ENCODE measurements around the gene PDXK. TPM values are rescaled to one million over a fixed set of nuclear protein-coding genes. Genes with fewer than 3 reads are reported as not detected.
A peak's percentile ranks its signal among the peaks of the same experiment; 100 is the strongest.

PDXK gene
- total and polyA plus RNA-seq, 10 of the 15 experiments (the other 5 are each of a cell fraction or from before 2014, with no cell fraction given): 3.7 to 141 (median 60.0) TPM

DNA sequence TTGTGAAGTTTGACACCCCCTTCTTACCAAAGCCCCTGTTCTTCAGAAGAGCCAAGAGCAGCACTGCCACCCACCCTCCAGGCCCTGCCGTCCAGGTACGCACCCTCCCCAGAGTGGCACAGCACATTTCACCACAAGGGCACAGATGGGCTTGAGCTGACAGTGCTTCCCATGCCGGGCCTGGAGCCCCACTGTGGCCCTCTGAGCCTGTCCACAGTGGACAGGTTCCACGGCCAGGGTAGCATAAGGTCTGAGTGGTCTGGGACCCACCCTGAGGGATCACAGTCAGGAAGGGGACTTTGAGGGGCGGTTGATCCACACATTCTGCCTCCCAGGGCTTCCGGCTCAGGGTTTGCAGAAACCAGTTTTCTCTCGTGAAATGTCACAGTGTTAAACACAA is 28.6 kb upstream of the PDXK start:
- Histone ChIP-seq H2AFZ (ENCODE audit: control insufficient read depth, low read depth, low read length) (no peak overlapping the region), H3K27ac (ENCODE audit: control insufficient read depth, insufficient read depth) (no peak overlapping the region), H3K4me3 (no peak overlapping the region), H3K9ac (ENCODE audit: control insufficient read depth, insufficient read depth, low read length) (no peak overlapping the region), H3K27me3 (replicated peaks in 1 of 2; ENCODE audit: control insufficient read depth in 2 of 2, insufficient read depth in 2 of 2, low read length in 1 of 2) (no peaks in the 10 kb centered on the region), H3K4me1 (ENCODE audit: control insufficient read depth, insufficient read depth, low read length) (no peaks in the 10 kb centered on the region), H3K9me3 (replicated peaks; ENCODE audit: control insufficient read depth, insufficient read depth, low read length) (no peaks in the 10 kb centered on the region), H3K4me2 (ENCODE audit: control insufficient read depth, insufficient read depth) (no peak overlapping the region), H3K79me2 (ENCODE audit: control insufficient read depth, insufficient read depth, low read length) (no peaks in the 10 kb centered on the region), H3K36me3 (ENCODE audit: control insufficient read depth in 2 of 2, insufficient read depth in 2 of 2, low read length in 1 of 2) (peaks cover 23 to 55% of the 10 kb centered on the region in 2 experiments), H4K20me1 (ENCODE audit: control insufficient read depth, insufficient read depth) (peaks cover 2% of the 10 kb centered on the region; the same call in 1 of the 2 replicates)
- WGBS (ENCODE audit: insufficient coverage, insufficient replicate concordance, low lambda C conversion rate, missing lambda C conversion rate): 85% methylated on average over 7 of the region's 7 CpGs
- in situ Hi-C loops (cut with MboI) (loop anchor here (25.0 kb wide), 1 partner anchor 1478 kb away; the partner anchor contains the start of gene ABCG1), intact Hi-C loops (cut with micrococcal nuclease; ENCODE audit: unreplicated experiment) (no loop called here)
- ChIA-PET CTCF (interaction anchor here (1.4 kb wide), 1 partner anchor 11 kb away, joined by 3 read pairs; no protein-coding TSS in a partner anchor), POLR2A (no interaction called here), RAD21 (ENCODE audit: unreplicated experiment) (no interaction called here), SMC1A (ENCODE audit: uncharacterized antibody, unreplicated experiment) (no interaction called here)
- DNase-seq (ENCODE audit: low read depth, low spot score) (no peak), FAIRE-seq (no peak), ATAC-seq (no peak)
- TF ChIP-seq SP1 (IDR thresholded peaks at IDR 0.05; ENCODE audit: low read depth, low read length) (no peak), GATAD2B (conservative IDR thresholded peaks at IDR 0.05; ENCODE audit: low read depth) (no peak), POLR2A (IDR thresholded peaks at IDR 0.05; ENCODE audit: low read depth, low read length) (peak; percentile 29; the same call in 1 of the 2 replicates)
- no TSS peak for BruUV-seq (replicated peaks)

- POLR2A ChIA-PET: interaction anchor here (0.6 kb wide), 1 partner anchor 224 kb away, joined by 5 read pairs; no protein-coding TSS in a partner anchor
- Histone ChIP-seq H3K9me3 (replicated peaks; ENCODE audit: control insufficient read depth, insufficient read depth, low read length) (no peaks in the 10 kb centered on the region), H3K27me3 (replicated peaks in 1 of 2; ENCODE audit: control insufficient read depth in 2 of 2, insufficient read depth in 2 of 2, low read length in 1 of 2) (no peaks in the 10 kb centered on the region), H2AFZ (ENCODE audit: control insufficient read depth, low read depth, low read length) (no peak overlapping the region), H3K27ac (ENCODE audit: control insufficient read depth, insufficient read depth) (no peak overlapping the region), H3K9ac (ENCODE audit: control insufficient read depth, insufficient read depth, low read length) (no peak overlapping the region), H3K4me2 (ENCODE audit: control insufficient read depth, insufficient read depth) (no peak overlapping the region), H4K20me1 (ENCODE audit: control insufficient read depth, insufficient read depth) (peaks cover 2% of the 10 kb centered on the region; the same call in 1 of the 2 replicates), H3K79me2 (ENCODE audit: control insufficient read depth, insufficient read depth, low read length) (no peaks in the 10 kb centered on the region), H3K4me1 (ENCODE audit: control insufficient read depth, insufficient read depth, low read length) (no peaks in the 10 kb centered on the region), H3K36me3 (ENCODE audit: control insufficient read depth in 2 of 2, insufficient read depth in 2 of 2, low read length in 1 of 2) (peaks cover 16 to 52% of the 10 kb centered on the region in 2 experiments), H3K4me3 (no peak overlapping the region)
- TF ChIP-seq MTA3 (IDR thresholded peaks at IDR 0.05; ENCODE audit: borderline replicate concordance, low read length) (no peak), YY1 (IDR thresholded peaks at IDR 0.05; ENCODE audit: low read depth, low read length) (no peak), TCF7 (IDR thresholded peaks at IDR 0.05; ENCODE audit: borderline replicate concordance) (no peak), ZNF207 (IDR thresholded peaks at IDR 0.05; ENCODE audit: borderline replicate concordance) (no peak), REST (IDR thresholded peaks at IDR 0.05; ENCODE audit: low read depth, low read length) (no peak), SMAD5 (IDR thresholded peaks at IDR 0.05; ENCODE audit: low read depth) (no peak), POLR2A (IDR thresholded peaks at IDR 0.05; ENCODE audit: low read depth, low read length) (peak; percentile 21; the same call in 1 of the 2 replicates)
- RAD21 ChIA-PET (ENCODE audit: unreplicated experiment): no interaction called here
- SMC1A ChIA-PET (ENCODE audit: uncharacterized antibody, unreplicated experiment): no interaction called here
- no TSS peak for BruUV-seq (replicated peaks)
- no peak for FAIRE-seq
- no peak for ATAC-seq
- WGBS (ENCODE audit: insufficient coverage, insufficient replicate concordance, low lambda C conversion rate, missing lambda C conversion rate): 99% methylated on average over 22 of the region's 25 CpGs
- intact Hi-C loops (cut with micrococcal nuclease; ENCODE audit: unreplicated experiment) (no loop called here), in situ Hi-C loops (cut with MboI) (loop anchor here (25.0 kb wide), 1 partner anchor 1479 kb away; the partner anchor contains the start of gene ABCG1)
- DNase-seq (ENCODE audit: low read depth, low spot score): no peak
- CTCF ChIA-PET: no interaction called here
Measured at GRCh38 chr21:43691086-43691795, 27.7 kb upstream of the PDXK start.

Measured in GM12878 (cell line).